ENCODE measurements around the gene NUDT21. TPM values are rescaled to one million over a fixed set of nuclear protein-coding genes. Genes with fewer than 3 reads are reported as not detected.

NUDT21 gene
- total and polyA plus RNA-seq, 2 of the 4 experiments (the other 2 are of a cell fraction) = 52.4 to 166 TPM

- peak overlapping the region; percentile 74 for H2AK9ac ChIP-seq (replicated peaks; ENCODE audit: low read depth, low read length, poor library complexity)
- H3K18ac ChIP-seq (ENCODE audit: low read depth, low read length) = no peak overlapping the region
- peaks cover 1% of the 10 kb centered on the region; the same call in 1 of the 2 replicates for H3K36me3 ChIP-seq (ENCODE audit: control insufficient read depth, insufficient read depth, low read length)
- peak overlapping the region; percentile 85 for H2AFZ ChIP-seq (replicated peaks; ENCODE audit: low read length, poor library complexity)
- peak overlapping the region; percentile 10 for H2BK5ac ChIP-seq (ENCODE audit: low read depth, low read length, poor library complexity, severe bottlenecking)
- peaks cover 13% of the 10 kb centered on the region; the same call in 1 of the 2 replicates for H4K20me1 ChIP-seq (ENCODE audit: insufficient read depth, low read length)
- in situ Hi-C loops (cut with MboI; ENCODE audit: low sequenced_read_pairs) (no loop called here), intact Hi-C loops (cut with micrococcal nuclease) (loop anchor here (5.0 kb wide), 1 partner anchor 250 kb away; no protein-coding TSS in a partner anchor), dilution Hi-C loops (cut with HindIII; ENCODE audit: low sequenced_read_pairs, unreplicated experiment) (no loop called here)
- H3K14ac ChIP-seq (replicated peaks; ENCODE audit: low read depth, low read length) = peak overlapping the region; percentile 45
- peak overlapping the region; percentile 27; the same call in 1 of the 2 replicates for H4K5ac ChIP-seq (ENCODE audit: low read depth, low read length)
- H2BK20ac ChIP-seq (ENCODE audit: low read depth, low read length) = no peak overlapping the region
- WGBS, 2 experiments (ENCODE audit: extremely low coverage in 2 of 2, insufficient read length in 1 of 2) = 14% methylated on average over 12 of the region's 31 CpGs; no CpG with 5 or more reads in 1 of the 2 experiments
- H3K4me1 ChIP-seq (ENCODE audit: control insufficient read depth, insufficient read depth, low read length) = peaks cover 2% of the 10 kb centered on the region; the same call in 1 of the 2 replicates
- no peak overlapping the region for H2BK15ac ChIP-seq (ENCODE audit: low read depth, low read length)
- peak overlapping the region; percentile 80 for H3K9ac ChIP-seq (ENCODE audit: low read depth, low read length)
- H3K4me3 ChIP-seq (ENCODE audit: insufficient read depth, low read depth, low read length) = peak overlapping the region; percentile 77
- POLR2A ChIA-PET (ENCODE audit: unreplicated experiment) = no interaction called here
- peak overlapping the region; percentile 51 for H3K4ac ChIP-seq (ENCODE audit: low read depth, low read length)
- ATAC-seq (ENCODE audit: low read depth) (peak; percentile 45), DNase-seq (peak; percentile 31)
- peak overlapping the region; percentile 98 for H3K4me2 ChIP-seq (ENCODE audit: low read depth, low read length)
- H3K9me1 ChIP-seq (ENCODE audit: insufficient read depth, low read length) = no peaks in the 10 kb centered on the region
- peaks cover 19 to 50% of the 10 kb centered on the region in 2 experiments for H3K79me1 ChIP-seq (ENCODE audit: low read depth in 1 of 2, low read length in 2 of 2)
- peak overlapping the region; percentile 44 to 71; a peak in 2 of 4 replicates for H4K8ac ChIP-seq (ENCODE audit: low read depth in 2 of 2, low read length in 2 of 2)
- H3K27me3 ChIP-seq (ENCODE audit: control insufficient read depth, insufficient read depth, low read length) = no peaks in the 10 kb centered on the region
- H4K91ac ChIP-seq (ENCODE audit: insufficient read depth, low read depth, low read length) = peak overlapping the region; percentile 40
- peak overlapping the region; percentile 2; the same call in 1 of the 2 replicates for H2AK5ac ChIP-seq (ENCODE audit: low read depth, low read length)
- BruUV-seq (replicated peaks) = no TSS peak
- peak overlapping the region; percentile 37; the same call in 1 of the 2 replicates for H3K56ac ChIP-seq (ENCODE audit: extremely low read depth, insufficient read depth, low read length)
- peak overlapping the region; percentile 58 for H3K27ac ChIP-seq (ENCODE audit: insufficient read depth, low read length)
- H3K23ac ChIP-seq (ENCODE audit: low read depth, low read length) = peak overlapping the region; percentile 75
- TF ChIP-seq ELK1 (IDR thresholded peaks at IDR 0.05; ENCODE audit: borderline replicate concordance, low read depth, low read length) (no peak), RCOR1 (IDR thresholded peaks at IDR 0.05; ENCODE audit: insufficient replicate concordance, low read length) (peak; percentile 82)
- H2BK120ac ChIP-seq (ENCODE audit: low read depth, low read length) = no peak overlapping the region
- CTCF ChIA-PET = interaction anchor here (1.0 kb wide), 2 partner anchors 20 to 149 kb away, joined by 3 read pairs; no protein-coding TSS in a partner anchor
- no peaks in the 10 kb centered on the region for H3K9me3 ChIP-seq (ENCODE audit: control insufficient read depth, insufficient read depth, low read length)
These were observed 889 bp upstream of the NUDT21 start for GRCh38 chr16:56451753-56452689.

Measured in IMR-90 (cell line).